ENCODE data around the gene POPDC2.
A peak's percentile ranks its signal among the peaks of the same experiment; 100 is the strongest.
"Not testable (repeated sequence)": the region's sequence is repeated elsewhere in the genome, so short reads cannot be mapped to it uniquely, and the experiment has no call there.

POPDC2 gene, protein sequence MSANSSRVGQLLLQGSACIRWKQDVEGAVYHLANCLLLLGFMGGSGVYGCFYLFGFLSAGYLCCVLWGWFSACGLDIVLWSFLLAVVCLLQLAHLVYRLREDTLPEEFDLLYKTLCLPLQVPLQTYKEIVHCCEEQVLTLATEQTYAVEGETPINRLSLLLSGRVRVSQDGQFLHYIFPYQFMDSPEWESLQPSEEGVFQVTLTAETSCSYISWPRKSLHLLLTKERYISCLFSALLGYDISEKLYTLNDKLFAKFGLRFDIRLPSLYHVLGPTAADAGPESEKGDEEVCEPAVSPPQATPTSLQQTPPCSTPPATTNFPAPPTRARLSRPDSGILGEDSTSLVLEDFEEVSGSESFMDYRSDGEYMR

DNA sequence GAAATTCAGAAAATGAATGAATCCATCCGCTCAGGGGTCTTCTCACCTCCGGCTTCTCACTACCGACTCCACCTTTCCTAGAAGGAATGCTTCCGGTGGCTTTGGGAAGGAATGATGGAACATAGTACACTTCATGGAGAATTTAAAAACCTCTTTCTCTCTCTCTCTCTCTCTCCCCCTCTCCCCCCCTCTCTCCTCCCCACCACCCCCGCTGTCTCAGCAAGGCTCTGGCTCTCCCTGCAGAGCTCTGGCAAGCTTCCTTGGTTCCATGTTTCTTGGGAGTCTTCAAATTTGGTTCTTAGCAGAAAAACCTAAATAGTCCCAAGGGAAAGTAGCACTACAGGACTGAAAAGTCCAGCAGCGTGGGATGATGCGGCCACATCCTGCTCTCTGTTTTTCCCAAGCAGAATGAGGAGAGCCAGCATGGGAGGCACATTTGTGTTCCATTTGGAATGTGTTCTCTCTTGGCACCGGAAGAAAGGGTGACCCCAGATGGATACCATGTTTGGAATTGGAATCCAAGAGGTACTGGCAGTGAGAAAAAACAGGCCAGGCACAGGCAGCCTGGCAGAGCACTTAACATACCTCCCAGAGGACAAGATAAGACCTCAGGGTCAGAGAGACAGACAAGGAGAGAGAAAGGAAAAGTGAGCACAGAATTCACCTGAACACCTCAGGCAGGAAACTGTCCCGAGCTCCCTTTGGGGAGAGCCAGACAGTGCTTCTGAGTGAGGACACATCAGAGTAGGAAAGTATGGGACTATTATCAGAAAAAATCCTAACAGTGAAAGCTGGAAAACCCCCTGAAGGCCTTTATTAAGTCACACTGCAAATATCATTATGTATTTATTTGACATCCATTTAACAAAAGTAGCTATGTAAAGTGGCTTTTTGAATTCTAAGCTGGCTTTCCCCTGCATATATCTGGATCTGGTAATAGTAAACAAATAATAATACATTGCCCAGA lies at the start of gene POPDC2:
POPDC2 (minus strand) TSS at position 116 of the 967 bp plus-strand sequence. CDS start 166 bp downstream, outside the sequence.
- no peak for DNase-seq (ENCODE audit: low spot score)

DNA sequence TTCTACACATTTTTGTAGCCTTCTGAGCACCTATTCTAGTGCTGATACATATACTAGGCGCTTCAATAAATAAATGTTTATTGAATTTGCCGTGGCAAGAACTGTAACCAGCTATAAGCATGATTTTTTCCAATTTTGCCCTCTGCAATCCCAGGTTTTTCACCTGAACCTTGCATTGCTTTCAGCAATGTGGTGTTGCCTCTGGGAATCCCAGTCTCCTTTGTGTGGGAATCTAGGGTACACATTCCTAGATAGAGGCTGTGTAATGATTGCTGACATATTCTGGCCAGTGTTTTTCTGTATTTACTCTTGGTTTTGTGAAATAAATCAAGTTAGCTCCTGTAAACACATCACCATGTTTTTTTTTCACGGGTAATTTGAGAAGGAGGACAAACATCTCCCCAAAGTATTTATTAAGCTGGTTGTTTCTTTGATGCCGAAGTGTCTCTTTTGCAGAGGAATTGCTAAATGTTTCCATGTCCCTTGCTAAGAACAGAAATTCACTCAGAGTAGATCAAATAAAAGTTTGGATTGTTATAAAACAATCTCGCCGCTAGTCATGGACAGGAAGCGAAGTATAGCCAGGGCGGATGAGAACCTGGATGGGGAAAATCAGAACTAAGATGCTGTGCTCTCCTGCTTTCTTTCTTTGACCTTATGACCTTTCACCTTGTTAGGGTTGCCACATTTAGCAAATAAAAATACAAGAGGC lies 43.6 kb upstream of the POPDC2 start:
- no peak for DNase-seq (ENCODE audit: low spot score)

DNA sequence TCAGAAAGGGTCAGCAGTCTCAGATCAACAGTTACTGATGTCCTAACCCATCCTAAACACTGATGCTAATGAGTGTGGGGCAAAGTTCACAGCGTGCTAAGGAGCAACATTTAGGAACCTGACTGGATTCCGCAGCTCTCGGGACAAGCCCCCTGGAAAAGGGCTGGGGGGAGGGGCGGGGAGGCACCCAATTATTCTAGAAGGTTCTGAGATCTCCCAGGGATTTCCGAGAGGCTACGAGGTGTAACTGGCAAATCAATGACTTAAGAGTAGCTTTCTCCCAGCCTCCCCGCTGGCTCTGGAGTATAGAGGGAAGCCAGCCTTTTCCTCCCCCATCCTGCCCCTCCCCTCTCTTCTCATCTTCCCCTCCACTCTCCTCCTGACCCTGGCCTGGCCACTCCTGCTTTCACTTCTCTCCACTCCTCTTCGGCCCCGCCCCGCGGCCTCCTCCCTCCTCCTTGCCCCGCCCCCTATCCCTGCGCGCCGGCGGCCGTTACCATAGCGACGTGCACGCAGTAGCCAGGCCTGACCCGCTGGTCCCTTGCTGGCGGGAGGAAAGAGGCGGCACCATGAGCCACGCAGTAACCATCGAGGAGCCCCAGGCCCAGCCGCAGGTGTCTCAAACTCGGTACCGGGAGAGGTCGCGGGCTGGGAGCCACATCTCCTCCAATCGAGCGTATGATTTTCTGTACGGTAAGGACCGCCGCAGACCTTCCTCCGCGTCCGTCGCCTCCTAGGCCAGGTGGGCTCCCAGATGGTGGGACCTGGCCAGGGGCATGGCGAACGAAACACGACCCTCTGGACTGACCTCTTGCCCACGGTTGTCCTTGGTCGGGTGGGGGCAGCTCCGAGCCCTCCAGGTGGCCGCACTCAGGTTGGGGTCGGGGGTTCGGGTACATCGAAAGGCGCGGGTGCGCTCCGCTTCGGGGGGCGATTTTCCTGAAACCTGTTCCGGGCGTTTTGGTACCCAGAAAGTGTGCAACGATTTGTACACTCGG lies 42.4 kb upstream of the POPDC2 start, which contains the start of gene CFAP91:
CFAP91 (plus strand) TSS at position 493 of the 998 bp plus-strand sequence; CDS start at position 570, 77 bp downstream.
- DNase-seq (ENCODE audit: low spot score): peak; percentile 97

DNA sequence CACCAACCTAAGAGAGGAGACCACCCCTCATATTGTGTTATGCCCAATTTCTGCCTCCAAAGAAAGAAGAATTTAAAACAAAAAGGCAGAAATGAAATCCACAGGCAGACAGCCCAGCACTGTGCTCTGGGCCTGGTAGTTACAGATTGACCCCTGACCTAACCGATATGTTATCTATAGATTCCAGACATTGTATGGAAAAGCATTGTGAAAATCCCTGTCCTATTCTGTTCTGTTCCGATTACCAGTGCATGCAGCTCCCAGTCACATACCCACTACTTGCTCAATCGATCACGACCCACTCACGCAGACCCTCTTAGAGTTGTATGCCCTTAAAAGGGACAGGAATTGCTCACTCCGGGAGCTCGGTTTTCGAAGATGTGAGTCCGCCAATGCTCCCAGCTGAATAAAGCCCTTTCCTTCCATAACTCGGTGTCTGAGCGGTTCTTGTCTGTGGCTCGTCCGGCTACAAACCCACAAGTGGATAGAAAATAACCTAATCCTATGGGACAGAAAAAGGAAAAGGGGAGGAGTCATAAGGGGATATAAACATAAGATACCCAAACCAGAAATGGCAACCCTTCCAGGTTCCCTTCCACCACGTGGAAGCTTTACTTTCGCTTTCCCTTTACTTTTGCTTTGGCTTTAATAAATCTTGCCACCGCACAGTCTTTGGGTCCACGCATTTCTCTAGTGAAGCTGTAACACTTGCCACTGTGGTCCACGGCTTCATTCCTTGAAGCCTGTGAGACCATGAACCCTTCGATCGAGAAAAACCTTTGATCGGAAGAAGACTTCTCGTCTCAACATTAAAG lies 40.7 kb upstream of the POPDC2 start:
- DNase-seq (ENCODE audit: low spot score): no peak

DNA sequence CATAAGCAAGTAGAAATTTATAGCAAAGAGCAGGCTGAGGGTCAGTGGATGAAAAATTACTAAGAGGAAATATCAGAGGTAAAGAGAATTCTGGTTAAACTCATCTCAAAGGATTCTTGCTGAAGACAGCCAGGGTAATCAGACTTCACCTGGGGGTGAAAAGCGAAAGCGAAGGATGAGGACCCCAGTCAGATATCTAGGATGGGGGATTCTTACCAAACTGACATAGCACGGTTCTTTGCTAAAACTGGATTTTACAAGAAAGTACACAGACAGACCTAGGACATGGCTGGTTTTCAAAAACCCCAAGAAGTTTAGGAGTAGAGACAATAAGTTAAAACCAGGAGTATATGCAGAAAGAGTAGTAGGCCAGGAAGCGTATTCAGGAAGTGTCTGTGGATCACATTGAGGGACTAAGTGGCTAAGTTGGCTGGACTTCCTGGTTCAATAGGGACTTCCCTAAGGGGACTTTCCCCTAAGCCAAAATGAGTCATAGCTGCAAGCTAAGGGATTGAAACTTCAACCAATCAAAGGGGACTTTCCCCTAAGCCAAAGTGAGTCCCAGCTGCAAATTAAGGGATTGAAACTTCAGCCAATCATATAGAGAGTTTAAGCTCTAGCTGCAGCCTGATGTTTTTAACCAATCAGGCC lies 40.0 kb upstream of the POPDC2 start:
- DNase-seq (ENCODE audit: low spot score): no peak

DNA sequence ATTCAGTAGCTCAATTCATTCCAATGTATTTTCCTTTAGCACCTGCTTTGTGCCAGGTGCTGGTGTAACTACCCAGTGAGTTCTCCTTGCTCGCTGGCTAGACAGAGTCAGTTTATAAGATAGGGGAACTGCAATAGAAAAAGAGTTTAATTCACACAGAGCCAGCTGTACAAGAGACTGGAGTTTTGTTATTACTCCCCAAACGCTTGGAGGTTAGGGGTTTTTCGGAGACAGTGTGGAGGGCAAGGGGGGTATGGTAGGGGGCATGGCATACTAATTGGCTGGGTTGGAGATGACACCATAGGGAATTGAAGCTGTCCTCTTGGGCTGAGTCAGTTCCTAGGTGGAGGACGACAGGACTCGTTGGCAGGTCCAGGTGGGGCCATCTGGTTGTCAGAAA lies 37.0 kb upstream of the POPDC2 start:
- no peak for DNase-seq (ENCODE audit: low spot score)

DNA sequence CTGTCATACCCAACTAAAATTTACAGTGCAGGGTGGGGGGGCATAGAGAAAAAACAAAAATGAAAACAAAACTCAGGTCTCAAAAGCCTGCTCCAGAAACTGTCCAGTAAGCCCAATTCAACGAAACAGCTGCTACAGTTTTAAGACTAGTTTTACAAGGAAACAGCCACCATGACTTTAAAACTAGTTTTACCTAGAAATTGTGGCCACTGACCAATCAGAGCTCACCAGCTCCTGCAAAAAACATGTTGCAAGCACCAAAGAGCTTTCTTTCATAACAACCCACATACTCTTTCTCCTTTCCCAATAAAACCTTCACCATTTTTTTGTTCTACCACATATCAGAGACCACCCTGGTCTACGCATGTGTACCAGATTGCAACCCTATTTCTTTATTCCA lies 35.1 kb upstream of the POPDC2 start:
- peak; percentile 13 for DNase-seq (ENCODE audit: low spot score)

DNA sequence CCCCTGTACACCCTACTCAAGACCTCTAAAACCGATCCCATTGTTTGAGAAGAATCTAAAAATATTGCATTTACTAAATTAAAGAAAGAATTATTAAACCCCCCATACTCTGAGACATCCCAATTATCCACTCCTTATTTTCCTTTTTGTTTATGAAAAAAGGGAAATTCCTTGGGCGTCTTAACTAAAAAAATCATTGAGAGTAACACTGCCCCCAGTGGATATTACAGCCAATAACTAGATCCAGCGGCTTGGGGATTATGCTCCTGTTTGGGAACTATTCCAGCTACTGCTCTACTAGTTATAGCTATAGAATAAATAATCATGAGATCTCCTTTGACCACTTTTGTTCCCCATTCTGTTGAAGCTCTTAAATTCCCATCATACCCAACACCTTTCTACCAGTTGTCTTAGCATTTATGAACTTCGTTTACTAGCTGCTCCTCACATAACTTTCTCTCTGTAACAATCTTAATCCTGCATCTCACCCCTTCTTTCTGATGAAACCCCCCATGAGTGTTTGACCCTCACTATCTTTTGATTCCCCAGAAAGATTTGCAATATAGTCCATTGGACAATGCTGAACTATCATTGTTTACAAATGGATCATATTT lies 29.8 kb upstream of the POPDC2 start:
- DNase-seq (ENCODE audit: low spot score): peak; percentile 30

DNA sequence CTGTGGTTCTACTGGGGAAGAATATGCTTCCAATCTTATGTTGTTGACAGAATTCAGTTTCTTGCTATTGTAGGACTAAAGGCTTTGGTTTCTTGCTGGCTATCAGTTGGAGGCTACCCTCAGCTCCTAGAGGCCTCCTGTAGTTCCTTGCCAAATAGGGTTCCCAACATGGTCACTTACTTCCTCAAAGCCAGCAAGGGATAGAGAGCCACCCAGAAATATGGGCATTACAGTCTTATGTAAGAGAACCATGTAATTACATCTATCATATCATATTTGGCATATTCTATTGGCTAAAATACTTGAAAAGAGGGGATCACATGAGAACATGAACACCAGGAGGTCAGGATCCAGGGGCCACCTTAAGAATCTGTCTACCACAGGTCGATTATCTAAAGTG lies 23.0 kb upstream of the POPDC2 start:
- DNase-seq (ENCODE audit: low spot score): no peak

DNA sequence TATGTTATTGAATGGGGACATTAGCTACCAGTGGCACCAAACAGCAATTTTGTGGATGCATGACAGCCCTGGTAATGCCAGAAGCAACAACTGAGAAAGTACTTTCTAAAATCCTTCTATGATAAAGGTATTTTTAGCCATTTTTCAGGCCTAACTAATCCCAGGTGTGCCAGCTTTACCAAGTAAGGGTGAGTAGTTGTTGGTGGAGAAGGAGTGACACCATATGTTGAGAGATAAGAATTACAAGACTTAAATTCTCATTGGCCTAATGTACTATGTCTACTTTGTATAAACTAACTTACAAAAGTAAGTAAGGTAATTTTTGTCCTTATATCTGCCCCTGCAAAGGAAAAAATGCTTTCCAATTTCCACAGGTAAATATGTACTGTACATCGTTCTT lies 20.9 kb upstream of the POPDC2 start:
- peak; percentile 48 for DNase-seq (ENCODE audit: low spot score)

DNA sequence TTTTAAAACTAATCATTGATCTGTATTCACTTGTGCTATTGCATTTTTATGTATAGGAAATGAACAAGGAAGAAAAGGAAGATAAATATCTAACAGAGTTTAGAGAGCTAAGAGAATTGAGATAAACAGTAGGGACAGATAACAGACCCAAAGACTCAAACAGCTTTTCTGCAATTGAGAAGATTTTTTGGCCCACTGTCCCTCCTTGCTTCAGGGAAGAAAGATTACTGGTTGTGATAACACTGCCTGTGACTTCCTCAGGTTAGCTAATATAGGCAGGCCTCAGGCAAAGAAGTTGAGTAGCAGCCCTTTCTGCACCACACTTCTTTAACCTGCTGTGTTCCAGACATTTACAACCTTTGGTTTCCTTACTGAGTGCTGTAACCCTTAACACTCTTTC lies 19.5 kb upstream of the POPDC2 start:
- DNase-seq (ENCODE audit: low spot score): no peak

DNA sequence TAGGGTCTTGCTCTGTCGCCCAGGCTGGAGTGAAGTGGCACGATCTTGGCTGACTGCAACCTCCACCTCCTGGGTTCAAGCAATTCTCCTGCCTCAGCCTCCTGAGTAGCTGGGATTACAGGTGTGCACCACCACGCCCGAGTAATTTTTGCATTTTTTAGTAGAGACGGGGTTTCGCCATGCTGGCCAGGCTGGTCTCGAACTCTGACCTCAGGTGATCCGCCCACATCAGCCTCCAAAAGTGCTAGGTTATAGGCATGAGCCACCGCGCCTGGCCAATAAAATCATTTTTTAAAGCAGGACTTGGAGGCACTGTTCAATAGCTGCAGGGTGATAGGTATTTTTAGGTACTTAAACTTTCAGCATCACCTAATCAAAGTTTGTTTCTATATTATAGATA lies 17.8 kb upstream of the POPDC2 start:
- DNase-seq (ENCODE audit: low spot score): not testable (repeated sequence)

DNA sequence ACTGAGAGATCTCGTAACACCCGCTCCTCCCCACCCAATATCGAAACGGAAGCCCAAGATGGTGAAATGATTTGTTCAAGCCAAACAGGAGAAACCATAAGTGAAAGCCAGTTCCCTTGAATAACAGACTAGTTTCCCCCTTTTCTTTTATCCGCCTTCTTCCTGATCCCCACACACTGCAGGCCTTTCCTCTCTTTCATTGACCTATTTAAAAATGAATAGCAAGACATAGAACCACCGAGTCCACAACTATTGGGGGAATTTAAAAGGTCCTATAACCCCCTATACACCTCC lies 17.2 kb upstream of the POPDC2 start:
- no peak for DNase-seq (ENCODE audit: low spot score)

DNA sequence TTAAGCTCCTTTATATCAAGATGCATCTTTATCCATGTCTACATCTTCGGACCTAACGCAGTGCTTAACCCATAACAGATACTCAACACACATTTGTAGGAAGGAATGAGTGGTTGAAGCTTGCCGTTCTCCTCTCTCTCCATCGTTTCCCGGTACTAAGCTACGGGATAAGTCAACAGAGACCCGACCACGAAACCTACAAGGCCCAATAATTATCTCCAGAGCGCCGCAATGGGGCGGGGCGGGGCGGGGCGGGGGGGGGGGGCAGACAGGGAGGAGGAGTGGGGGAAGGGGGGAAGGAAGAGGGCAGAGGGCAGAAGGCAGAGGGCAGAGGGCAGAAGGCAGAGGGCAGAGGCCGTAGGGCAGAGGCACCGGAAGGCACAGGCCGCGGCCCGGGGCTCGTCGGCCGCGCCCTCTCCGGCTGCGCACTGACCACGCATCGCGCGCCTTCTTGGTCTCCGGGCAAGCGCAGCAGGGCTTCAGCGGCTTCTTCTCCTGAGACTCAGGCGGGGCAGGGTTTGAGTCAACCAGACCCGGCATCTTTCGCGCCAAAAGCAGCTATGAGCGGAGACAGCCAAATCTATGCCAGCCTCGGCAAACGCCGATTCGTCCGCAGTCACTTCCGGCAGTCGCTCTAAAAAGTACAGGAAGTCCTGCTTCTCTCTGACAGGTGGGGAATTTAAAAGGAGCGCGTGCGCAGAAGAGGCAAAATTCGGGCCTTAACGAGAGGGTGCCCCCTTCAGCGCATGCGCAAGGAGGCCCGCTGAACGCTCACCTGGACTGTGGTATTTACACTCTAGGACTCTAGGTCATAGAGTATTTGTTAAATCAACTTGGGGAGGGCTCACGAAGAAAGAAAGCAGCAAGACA lies 16.6 kb upstream of the POPDC2 start, which contains the start of gene COX17:
COX17 (minus strand) TSS at position 636 of the 870 bp plus-strand sequence; CDS start at position 540, 96 bp downstream.
- peak; percentile 95 for DNase-seq (ENCODE audit: low spot score)

DNA sequence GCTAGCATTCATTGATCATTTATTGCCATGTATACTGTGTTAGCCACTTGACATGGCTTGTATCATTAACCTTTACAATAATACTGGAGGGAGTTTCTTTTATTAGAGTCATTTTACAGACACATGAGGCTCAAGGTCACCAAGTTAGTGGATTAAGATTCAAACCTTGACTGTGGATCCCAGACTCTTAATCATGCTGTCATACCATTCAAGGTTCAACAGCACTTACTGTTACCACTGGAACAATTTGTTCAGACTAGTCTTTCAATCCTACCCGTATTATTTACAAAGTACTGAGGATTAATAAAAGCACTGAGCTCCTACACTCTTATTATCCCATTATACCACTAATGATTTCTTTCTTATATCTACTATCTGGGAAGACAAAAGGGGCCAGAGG lies 15.6 kb upstream of the POPDC2 start:
- no peak for DNase-seq (ENCODE audit: low spot score)

DNA sequence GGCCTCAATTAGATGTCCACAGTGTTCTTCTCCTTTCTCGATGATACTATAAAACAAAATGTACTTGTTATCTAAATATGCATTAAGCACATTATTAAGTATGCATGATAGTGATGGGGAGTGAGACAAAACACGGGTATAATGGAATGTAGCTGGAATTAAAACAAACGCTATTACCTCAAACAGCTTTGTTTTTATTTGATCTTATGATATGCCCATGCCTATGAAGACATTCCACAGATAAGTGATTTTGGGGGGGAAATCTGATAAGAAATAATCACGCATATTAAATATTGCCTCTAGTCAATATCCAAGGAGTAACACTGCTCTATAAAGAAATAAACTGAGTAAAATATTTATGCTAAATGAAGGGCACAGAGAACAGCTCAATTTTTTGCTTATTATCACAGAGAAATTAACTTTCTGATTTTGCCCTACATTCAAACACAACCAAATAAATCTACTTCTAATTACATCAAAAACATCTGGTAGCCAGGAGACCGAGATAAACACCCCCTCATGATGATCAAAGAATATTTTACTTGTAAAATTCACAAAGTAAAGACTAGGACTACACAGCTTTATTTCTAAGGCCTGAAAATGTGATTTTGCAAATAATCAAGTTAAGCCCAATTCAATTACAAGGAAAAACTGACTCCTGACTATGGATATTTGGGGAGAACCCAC lies 14.9 kb upstream of the POPDC2 start:
- no peak for DNase-seq (ENCODE audit: low spot score)

DNA sequence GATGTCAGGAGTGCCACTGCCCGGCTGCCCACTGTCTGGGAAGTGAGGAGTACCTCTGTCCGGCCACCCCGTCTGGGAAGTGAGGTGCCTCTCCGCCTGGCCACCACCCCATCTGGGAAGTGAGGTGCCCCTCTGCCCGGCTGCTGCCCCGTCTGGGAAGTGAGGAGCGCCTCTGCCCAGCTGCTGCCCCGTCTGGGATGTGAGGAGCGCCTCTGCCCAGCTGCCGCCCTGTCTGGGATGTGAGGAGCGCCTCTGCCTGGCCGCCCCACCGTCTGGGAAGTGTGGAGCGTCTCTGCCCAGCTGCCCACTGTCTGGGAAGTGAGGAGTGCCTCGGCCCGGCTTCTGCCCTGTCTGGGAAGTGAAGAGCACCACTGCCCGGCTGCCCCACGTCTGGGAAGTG lies 13.5 kb upstream of the POPDC2 start:
- no peak for DNase-seq (ENCODE audit: low spot score)

DNA sequence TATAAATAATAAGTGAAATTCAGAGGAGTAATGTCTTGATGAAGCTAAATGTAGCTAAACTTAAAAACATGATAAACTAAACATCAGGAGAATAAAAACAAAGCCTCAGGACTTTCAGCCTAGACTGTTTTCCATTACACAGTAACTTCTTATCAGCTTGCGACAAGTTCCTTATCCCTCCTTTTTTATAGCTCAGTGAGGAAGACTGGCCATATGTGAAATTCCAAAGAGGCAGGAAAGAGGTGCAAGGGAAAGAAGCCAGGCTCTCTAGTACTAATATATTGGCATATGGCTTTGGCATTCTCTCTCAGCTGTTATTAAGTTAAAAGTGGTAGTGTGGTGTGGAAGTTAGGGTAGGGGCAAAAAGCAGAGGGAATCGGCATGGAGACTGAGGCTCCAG lies 12.4 kb upstream of the POPDC2 start:
- DNase-seq (ENCODE audit: low spot score): no peak

All from AG08396 (cell line).